Muscle layer of colon (tissue), 2 donors: ENCODE measurements around the gene ZMIZ1.

ENCODE experiments used
- H3K27ac ChIP-seq: one replicate; pipeline ENCODE4 v1.7.0; 2013; ENCODE audit warnings: low read depth, mild to moderate bottlenecking, low read length, moderate library complexity
- H3K27me3 ChIP-seq, 2 donors: one replicate each; pipeline ENCODE4 v1.7.0; 2013; ENCODE audit warnings: low read length in 2 of 2, mild to moderate bottlenecking in 2 of 2; ENCODE audit not compliant: insufficient read depth in 2 of 2, control insufficient read depth in 1 of 2
- H3K36me3 ChIP-seq: one replicate; pipeline ENCODE4 v1.7.0; 2013; ENCODE audit warnings: mild to moderate bottlenecking, low read length; ENCODE audit not compliant: insufficient read depth
- H3K4me1 ChIP-seq: one replicate; pipeline ENCODE4 v1.7.0; 2013; ENCODE audit warnings: mild to moderate bottlenecking, low read length; ENCODE audit not compliant: insufficient read depth
- H3K4me3 ChIP-seq, 2 donors: one replicate each; pipeline ENCODE4 v1.7.0; 2013; ENCODE audit warnings: low read length in 2 of 2, low read depth in 1 of 2, mild to moderate bottlenecking in 1 of 2, moderate library complexity in 1 of 2
- H3K9ac ChIP-seq: one replicate; pipeline ENCODE4 v1.7.0; 2013; ENCODE audit warnings: low read length
- H3K9me3 ChIP-seq: one replicate; pipeline ENCODE4 v1.7.0; 2013; ENCODE audit warnings: mild to moderate bottlenecking, low read length
- donor health status: abdominal sarcoma.
- donor health status: Adenocarcinoma of cecum.

Gene ZMIZ1

DNA sequence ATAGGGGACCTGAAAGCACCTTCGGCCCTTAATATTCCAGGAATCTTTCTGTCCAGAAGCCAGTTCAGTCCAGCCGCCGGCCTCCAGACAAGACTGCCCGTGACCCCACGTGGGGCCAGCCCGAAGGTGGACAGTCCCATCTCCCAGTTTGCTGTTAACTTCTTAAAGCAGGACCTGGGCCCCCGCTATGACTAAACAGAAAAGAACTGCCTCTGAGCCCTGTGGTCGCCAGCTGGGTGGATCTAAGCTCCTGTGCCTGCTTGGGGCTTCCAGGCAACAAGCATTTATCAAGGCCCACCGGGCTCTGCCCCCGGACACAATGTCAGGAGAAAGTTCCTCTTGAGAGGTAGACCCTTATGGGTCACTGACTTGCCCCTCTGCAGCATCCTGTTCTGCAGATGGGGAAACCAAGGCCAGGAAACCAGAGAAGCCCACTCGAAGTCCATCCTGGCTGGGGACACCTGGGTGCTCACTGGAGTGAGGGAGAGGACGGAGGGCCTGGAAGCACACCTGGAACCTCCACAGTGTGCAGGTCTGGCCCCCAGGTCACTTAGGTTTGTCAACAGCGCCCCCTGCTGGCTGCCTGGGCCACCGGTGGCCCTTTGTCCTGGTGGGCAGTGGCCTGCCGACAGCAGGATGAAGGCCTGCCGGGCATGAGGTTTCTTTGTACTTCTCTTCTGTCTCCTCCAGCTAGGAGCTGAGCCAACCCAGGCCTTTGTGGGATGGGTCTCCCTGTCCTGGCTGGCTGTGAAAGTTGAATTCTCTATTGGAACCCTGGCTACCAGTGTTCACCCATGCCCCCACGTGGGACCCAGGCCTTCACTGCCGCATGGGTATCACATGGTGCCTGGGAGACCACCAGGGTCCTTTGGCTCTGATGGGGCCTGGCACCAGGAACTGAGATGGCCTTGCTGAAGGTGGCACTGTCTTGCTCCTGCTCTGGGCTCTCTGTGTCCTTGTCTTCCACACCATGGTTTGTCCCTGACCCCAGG is 128.0 kb downstream of the ZMIZ1 start:
- Histone ChIP-seq H3K27ac (peak overlapping the region; percentile 56), H3K9me3 (no peaks in the 10 kb centered on the region), H3K36me3 (peaks cover 11% of the 10 kb centered on the region), H3K4me1 (peaks cover 43% of the 10 kb centered on the region), H3K9ac (no peak overlapping the region), H3K4me3 (no peak overlapping the region), H3K27me3 (no peaks in the 10 kb centered on the region)

DNA sequence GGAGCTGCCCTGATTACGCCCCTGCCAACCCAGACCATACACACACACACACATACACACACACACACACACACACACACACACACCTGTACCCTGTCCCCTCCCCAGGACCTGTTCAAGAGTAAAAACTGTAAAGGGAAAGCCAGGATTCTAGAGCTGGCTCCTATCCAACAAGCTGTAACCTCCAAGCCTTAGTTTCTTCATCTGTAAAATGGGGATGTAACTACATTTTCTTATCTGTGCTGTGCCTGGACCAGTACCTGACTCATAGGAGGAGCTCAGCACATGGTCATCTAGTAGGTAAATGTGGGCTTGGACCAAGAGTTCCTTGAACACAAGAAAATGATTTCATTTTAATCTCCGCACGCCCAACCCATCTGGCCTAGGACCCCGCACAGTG is 128.8 kb downstream of the ZMIZ1 start:
- Histone ChIP-seq H3K27ac (no peak overlapping the region), H3K36me3 (peaks cover 13% of the 10 kb centered on the region)

DNA sequence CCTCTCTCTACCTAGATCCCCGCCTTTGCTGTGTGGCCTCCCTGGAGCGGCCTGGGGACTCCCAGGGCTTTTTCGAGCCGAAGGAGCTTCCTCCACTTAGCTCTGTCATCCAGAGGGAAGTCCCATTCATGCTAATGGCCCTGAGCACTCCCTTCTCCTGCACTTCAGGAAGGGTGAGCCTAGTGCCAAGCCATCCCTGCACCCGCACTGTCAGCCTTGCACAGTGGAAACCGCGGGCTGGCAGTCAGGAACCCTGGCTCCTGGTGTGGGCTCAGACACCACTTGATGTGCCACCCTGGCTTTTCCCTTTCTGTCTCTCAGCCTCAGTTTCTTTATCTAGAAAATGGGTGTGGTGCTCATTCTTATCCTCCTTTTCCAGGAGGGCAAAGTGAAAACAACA is 131.6 kb downstream of the ZMIZ1 start:
- H3K4me3 ChIP-seq, result no peak overlapping the region
- no peak overlapping the region for H3K9ac ChIP-seq
- peaks cover 29% of the 10 kb centered on the region for H3K36me3 ChIP-seq
- H3K4me1 ChIP-seq, result peaks cover 37% of the 10 kb centered on the region
- no peak overlapping the region for H3K27ac ChIP-seq
- H3K9me3 ChIP-seq, result no peaks in the 10 kb centered on the region
- H3K27me3 ChIP-seq, result no peaks in the 10 kb centered on the region

More for the DNA sequence above, 128.8 kb downstream of the ZMIZ1 start:
- Histone ChIP-seq H3K4me3 (no peak overlapping the region), H3K9ac (no peak overlapping the region), H3K9me3 (no peaks in the 10 kb centered on the region), H3K27me3 (no peaks in the 10 kb centered on the region), H3K4me1 (peaks cover 40% of the 10 kb centered on the region)

DNA sequence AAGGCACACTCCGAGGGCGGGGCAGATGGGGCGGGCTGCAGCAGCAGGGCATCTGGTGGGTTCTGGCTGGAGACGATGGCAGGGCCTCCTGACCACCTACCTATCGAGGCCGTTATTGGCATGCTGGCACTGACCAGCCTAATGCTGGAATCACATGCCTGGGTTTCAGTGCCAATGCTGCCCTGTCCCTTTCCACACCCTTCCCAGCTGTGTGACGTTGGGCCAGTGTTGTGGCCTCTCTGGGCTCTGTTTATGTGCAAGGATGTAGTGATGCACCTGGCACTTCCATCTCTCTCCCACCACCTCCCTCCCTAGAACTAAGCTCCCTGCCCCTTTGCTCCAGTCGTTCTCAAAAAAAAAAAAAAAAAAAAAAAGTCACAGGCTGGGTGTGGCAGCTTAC is 132.9 kb downstream of the ZMIZ1 start:
- H3K27me3 ChIP-seq, result no peaks in the 10 kb centered on the region
- peaks cover 41% of the 10 kb centered on the region for H3K36me3 ChIP-seq
- no peaks in the 10 kb centered on the region for H3K9me3 ChIP-seq
- H3K4me3 ChIP-seq, result no peak overlapping the region
- no peak overlapping the region for H3K27ac ChIP-seq
- no peak overlapping the region for H3K9ac ChIP-seq
- H3K4me1 ChIP-seq, result peaks cover 37% of the 10 kb centered on the region

DNA sequence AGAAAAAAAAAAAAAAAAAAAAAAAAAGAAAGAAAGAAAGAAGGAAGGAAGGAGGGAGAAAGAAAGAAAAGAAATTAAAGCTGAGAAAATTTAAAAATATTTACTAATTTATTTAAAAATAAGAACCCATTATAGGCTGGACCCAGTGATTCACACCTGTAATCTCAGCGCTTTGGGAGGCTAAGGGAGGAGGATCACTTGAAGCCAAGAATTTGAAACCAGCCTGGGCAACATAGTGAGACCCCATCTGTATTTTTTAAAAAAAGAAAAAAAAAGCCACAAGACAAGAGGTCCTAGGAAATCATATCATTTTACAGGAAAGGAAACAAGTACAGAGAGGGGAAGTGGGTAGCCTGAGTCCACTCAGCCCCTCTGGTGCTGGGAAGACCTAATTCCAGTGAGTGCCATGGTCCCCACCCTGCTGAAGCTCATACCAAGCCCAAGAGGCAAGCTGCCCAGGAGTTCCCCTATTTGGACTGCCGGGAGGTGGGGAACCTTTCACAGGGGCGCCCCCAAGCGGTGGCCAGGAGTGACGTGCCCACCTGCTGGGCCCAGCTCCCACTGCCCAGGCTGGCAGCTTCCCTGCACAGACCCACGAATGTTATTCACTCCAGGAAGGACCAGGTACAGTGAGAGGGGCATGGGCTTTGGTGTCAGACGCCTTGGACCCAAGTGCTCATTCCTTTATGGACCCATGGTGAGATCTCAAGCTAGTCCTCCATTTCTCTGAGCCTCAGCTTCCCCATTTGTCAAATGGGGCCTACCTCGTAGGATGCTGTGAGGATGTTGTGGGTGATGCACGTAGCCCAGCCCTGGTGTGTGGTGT is 133.6 kb downstream of the ZMIZ1 start:
- H3K4me1 ChIP-seq, result peaks cover 32% of the 10 kb centered on the region
- no peaks in the 10 kb centered on the region for H3K9me3 ChIP-seq
- no peaks in the 10 kb centered on the region for H3K27me3 ChIP-seq
- no peak overlapping the region for H3K4me3 ChIP-seq
- H3K27ac ChIP-seq, result peak overlapping the region; percentile 9
- H3K36me3 ChIP-seq, result peaks cover 47% of the 10 kb centered on the region
- no peak overlapping the region for H3K9ac ChIP-seq

DNA sequence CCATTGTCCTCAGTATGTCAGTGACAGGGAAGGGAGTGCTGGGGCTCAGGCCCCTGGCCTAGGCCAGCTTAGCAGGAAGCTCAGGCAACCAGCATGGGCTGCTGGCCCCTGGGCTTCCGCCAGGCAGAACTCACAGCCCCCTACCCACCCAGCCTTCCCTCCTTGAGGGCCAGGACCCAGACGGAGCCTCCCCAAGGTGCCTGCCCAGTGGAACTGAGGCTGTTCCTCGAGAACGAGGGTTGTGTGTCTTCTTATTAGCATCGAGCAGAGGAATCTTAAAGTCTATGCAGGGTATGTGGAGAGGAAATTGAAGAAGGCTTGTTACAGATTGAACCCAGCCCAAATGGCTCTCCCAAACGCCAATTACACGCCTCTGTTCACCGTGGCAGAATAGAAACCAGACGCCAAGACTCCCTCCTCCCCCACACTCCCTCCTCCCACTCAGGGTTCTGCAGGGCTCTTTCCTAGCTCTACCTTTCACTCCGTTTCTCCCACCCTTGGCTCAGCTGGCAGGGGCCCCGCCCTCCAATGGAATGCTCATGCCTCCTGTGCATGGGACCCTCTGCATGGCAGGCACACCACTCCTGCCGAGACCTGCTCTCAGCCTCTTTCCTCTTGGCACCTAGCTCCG is 134.4 kb downstream of the ZMIZ1 start:
- peaks cover 51% of the 10 kb centered on the region for H3K36me3 ChIP-seq
- peaks cover 31% of the 10 kb centered on the region for H3K4me1 ChIP-seq
- H3K27me3 ChIP-seq, result no peaks in the 10 kb centered on the region
- peak overlapping the region; percentile 9 for H3K27ac ChIP-seq
- H3K4me3 ChIP-seq, result no peak overlapping the region
- no peak overlapping the region for H3K9ac ChIP-seq
- H3K9me3 ChIP-seq, result no peaks in the 10 kb centered on the region

DNA sequence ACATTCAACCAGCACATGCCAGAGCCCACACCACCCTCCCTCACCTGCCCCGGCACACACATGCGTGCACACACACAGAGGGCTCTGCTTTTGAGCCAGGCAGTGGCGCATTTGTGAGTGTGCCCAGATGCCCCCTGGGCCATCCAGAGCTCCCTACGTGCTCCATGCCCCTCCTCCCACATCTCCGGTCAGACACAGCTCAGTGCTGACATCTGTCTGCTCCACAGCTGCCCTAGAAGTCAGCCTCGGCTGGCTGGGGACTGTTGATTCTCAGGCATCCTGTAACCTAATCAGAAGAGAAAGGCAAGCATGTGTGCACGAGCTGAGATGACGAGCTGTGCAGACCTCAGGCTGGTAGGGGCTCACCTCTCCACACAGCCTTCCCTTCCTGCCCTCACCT is 135.1 kb downstream of the ZMIZ1 start:
- H3K4me1 ChIP-seq, result peaks cover 31% of the 10 kb centered on the region
- peaks cover 58% of the 10 kb centered on the region for H3K36me3 ChIP-seq
- no peak overlapping the region for H3K4me3 ChIP-seq
- H3K9ac ChIP-seq, result no peak overlapping the region
- no peaks in the 10 kb centered on the region for H3K9me3 ChIP-seq
- peak overlapping the region; percentile 7 for H3K27ac ChIP-seq
- no peaks in the 10 kb centered on the region for H3K27me3 ChIP-seq

DNA sequence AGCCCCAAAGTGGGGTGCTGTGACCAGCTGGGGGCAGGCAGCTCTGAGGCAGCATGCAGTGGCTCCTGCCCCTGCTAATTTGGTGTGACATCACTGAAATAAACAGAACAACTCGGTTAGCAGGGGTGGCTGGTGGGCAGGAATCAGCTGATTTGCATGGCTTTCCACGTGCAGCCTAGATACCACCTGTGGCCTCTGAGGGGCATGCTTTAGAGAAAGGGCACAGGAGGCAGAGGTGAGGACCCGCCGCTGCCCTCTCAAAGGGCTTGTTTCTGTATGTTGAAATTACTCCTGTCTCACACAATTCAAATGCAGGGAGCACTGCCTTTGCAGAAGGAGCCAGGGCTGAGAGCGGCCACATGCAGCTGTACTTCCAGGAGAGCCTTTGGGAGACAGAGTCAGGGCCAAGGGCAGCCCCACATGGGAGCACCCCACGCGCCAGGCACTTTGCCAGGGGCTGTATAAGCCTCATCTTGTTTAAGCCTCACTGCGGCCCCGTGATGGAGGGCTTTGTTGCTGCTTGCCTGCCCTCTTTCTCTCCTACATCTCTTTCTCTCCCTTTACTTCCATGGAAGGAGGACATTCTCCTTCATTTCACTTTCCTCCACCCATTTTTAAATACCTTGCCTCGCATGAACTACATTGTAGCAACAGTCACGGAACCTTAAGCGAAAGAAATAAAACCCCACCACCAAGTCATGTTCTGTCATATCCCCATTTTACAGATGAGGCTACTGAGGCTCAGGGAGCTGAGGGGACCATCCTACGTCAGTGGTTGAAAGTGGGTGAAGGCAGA is 137.7 kb downstream of the ZMIZ1 start:
- H3K27me3 ChIP-seq, result no peaks in the 10 kb centered on the region
- no peak overlapping the region for H3K27ac ChIP-seq
- no peak overlapping the region for H3K9ac ChIP-seq
- H3K9me3 ChIP-seq, result no peaks in the 10 kb centered on the region
- no peak overlapping the region for H3K4me3 ChIP-seq
- H3K4me1 ChIP-seq, result peaks cover 31% of the 10 kb centered on the region
- peaks cover 83% of the 10 kb centered on the region for H3K36me3 ChIP-seq

DNA sequence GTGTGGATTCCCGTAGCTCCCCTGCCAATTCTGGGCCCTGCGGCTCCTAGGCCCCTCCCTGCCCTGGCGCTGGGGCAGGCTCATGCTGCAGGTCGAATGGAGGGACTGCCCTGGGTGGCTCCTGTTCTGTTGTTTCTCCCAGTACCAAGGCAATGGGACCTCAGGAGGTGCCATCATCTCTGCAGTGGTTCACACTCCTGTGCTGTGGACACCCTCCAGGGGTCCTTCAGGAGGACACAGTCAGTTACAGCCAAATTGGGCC is 138.3 kb downstream of the ZMIZ1 start:
- H3K27me3 ChIP-seq, result no peaks in the 10 kb centered on the region
- no peaks in the 10 kb centered on the region for H3K9me3 ChIP-seq
- peaks cover 84% of the 10 kb centered on the region for H3K36me3 ChIP-seq
- no peak overlapping the region for H3K27ac ChIP-seq
- no peak overlapping the region for H3K4me3 ChIP-seq
- H3K4me1 ChIP-seq, result peaks cover 31% of the 10 kb centered on the region
- H3K9ac ChIP-seq, result no peak overlapping the region

DNA sequence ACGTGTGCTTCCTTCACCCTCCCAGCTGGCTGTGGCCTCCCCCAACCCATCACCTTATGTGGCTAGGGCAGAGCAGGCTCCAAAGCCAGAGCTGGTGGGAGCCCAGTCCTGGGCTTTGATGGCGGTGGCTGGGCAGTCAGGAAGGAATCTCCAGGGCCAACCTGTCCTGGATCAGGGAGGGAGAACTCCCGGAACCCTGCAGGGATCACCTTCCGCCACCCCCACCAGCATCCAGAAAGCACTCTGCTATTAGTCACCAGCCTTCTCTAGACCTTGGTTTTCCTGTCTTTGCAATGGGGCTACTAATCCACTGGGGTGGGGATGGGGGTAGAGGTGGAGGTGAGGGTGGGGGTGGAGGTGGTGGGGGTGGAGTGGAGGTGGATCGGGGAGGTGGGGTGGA is 139.0 kb downstream of the ZMIZ1 start:
- H3K27ac ChIP-seq, result no peak overlapping the region
- H3K4me1 ChIP-seq, result peaks cover 25% of the 10 kb centered on the region
- no peaks in the 10 kb centered on the region for H3K9me3 ChIP-seq
- H3K36me3 ChIP-seq, result peaks cover 79% of the 10 kb centered on the region
- no peak overlapping the region for H3K9ac ChIP-seq
- no peaks in the 10 kb centered on the region for H3K27me3 ChIP-seq
- H3K4me3 ChIP-seq, result no peak overlapping the region
